Ishikawa (cell line): ENCODE results near the gene LMTK2.

Experiments used
- CEBPB ChIP-seq: IDR thresholded peaks from 2 replicates; pipeline ENCODE4 v1.6.1; 2012
- CREB1 ChIP-seq: IDR thresholded peaks from 2 replicates; pipeline ENCODE4 v1.6.1; 2012; ENCODE audit warnings: low read depth
- EGR1 ChIP-seq: IDR thresholded peaks from 2 replicates; pipeline ENCODE4 v1.6.1; 2012
- EP300 ChIP-seq: IDR thresholded peaks from 2 replicates; pipeline ENCODE4 v1.6.1; 2012; ENCODE audit warnings: borderline replicate concordance
- FOXM1 ChIP-seq: IDR thresholded peaks from 2 replicates; pipeline ENCODE4 v1.6.1; 2012; ENCODE audit warnings: low read depth, borderline replicate concordance
- MAX ChIP-seq: IDR thresholded peaks from 2 replicates; pipeline ENCODE4 v1.6.1; 2012
- NFIC ChIP-seq: IDR thresholded peaks from 2 replicates; pipeline ENCODE4 v1.6.1; 2012
- RAD21 ChIP-seq: IDR thresholded peaks from 2 replicates; pipeline ENCODE4 v1.6.1; 2012; ENCODE audit warnings: low read depth
- REST ChIP-seq: IDR thresholded peaks from 2 replicates; pipeline ENCODE4 v1.6.1; 2012; ENCODE audit warnings: low read depth, mild to moderate bottlenecking
- TAF1 ChIP-seq: IDR thresholded peaks from 2 replicates; pipeline ENCODE4 v1.6.1; 2012; ENCODE audit warnings: low read depth, mild to moderate bottlenecking
- TCF12 ChIP-seq: IDR thresholded peaks from 2 replicates; pipeline ENCODE4 v1.6.1; 2012; ENCODE audit warnings: low read depth
- TEAD4 ChIP-seq: IDR thresholded peaks from 2 replicates; pipeline ENCODE4 v1.6.1; 2012
- USF1 ChIP-seq: IDR thresholded peaks from 2 replicates; pipeline ENCODE4 v1.6.1; 2012
- YY1 ChIP-seq: IDR thresholded peaks from 2 replicates; pipeline ENCODE4 v1.6.1; 2012; ENCODE audit warnings: low read depth
- ZBTB7A ChIP-seq: IDR thresholded peaks from 2 replicates; pipeline ENCODE4 v1.6.1; 2012; ENCODE audit warnings: low read depth

LMTK2 gene

GRCh38 chr7:98213888-98214810 is 107.5 kb downstream of the LMTK2 start:
- TF ChIP-seq EP300 = no peak
- no peak for TF ChIP-seq FOXM1
- TF ChIP-seq USF1 = no peak
- no peak for TF ChIP-seq YY1
- no peak for TF ChIP-seq EGR1
- TF ChIP-seq TCF12 = no peak
- TF ChIP-seq RAD21 = no peak

- TF ChIP-seq NFIC = no peak
- TF ChIP-seq MAX = no peak
- no peak for TF ChIP-seq REST
- no peak for TF ChIP-seq TAF1
- no peak for TF ChIP-seq EGR1
- TF ChIP-seq CREB1 = no peak
- no peak for TF ChIP-seq TCF12
- TF ChIP-seq USF1 = no peak
- TF ChIP-seq TEAD4 = no peak
- no peak for TF ChIP-seq ZBTB7A
- TF ChIP-seq EP300 = no peak
- no peak for TF ChIP-seq YY1
- TF ChIP-seq CEBPB = no peak
- no peak for TF ChIP-seq FOXM1
- TF ChIP-seq RAD21 = no peak
These were observed 108.2 kb downstream of the LMTK2 start for GRCh38 chr7:98214811-98215321.

GRCh38 chr7:98215561-98216495 is 109.2 kb downstream of the LMTK2 start:
- TF ChIP-seq CREB1 (no peak), NFIC (no peak), REST (no peak), MAX (no peak), EGR1 (no peak), EP300 (no peak), YY1 (no peak), RAD21 (no peak), CEBPB (no peak), USF1 (no peak), ZBTB7A (no peak), TCF12 (no peak), TEAD4 (no peak), TAF1 (no peak), FOXM1 (no peak)

- TF ChIP-seq RAD21 (no peak), YY1 (no peak), CEBPB (no peak), MAX (no peak), REST (no peak), TEAD4 (no peak), USF1 (no peak)
These were observed 110.4 kb downstream of the LMTK2 start for GRCh38 chr7:98216941-98217622.
